Measurements from ENCODE around the gene TSNAXIP1. TPM values are rescaled to one million over a fixed set of nuclear protein-coding genes. Genes with fewer than 3 reads are reported as not detected.

The TSNAXIP1 gene, protein sequence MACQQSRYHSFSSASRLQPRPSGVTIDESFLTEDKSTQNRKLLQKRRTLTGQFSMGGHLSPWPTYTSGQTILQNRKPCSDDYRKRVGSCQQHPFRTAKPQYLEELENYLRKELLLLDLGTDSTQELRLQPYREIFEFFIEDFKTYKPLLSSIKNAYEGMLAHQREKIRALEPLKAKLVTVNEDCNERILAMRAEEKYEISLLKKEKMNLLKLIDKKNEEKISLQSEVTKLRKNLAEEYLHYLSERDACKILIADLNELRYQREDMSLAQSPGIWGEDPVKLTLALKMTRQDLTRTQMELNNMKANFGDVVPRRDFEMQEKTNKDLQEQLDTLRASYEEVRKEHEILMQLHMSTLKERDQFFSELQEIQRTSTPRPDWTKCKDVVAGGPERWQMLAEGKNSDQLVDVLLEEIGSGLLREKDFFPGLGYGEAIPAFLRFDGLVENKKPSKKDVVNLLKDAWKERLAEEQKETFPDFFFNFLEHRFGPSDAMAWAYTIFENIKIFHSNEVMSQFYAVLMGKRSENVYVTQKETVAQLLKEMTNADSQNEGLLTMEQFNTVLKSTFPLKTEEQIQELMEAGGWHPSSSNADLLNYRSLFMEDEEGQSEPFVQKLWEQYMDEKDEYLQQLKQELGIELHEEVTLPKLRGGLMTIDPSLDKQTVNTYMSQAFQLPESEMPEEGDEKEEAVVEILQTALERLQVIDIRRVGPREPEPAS
- 1 to 10 TPM in 1 of 2 donors, under 1 TPM in 1; 0.24 to 1.1 TPM for total RNA-seq

DNA sequence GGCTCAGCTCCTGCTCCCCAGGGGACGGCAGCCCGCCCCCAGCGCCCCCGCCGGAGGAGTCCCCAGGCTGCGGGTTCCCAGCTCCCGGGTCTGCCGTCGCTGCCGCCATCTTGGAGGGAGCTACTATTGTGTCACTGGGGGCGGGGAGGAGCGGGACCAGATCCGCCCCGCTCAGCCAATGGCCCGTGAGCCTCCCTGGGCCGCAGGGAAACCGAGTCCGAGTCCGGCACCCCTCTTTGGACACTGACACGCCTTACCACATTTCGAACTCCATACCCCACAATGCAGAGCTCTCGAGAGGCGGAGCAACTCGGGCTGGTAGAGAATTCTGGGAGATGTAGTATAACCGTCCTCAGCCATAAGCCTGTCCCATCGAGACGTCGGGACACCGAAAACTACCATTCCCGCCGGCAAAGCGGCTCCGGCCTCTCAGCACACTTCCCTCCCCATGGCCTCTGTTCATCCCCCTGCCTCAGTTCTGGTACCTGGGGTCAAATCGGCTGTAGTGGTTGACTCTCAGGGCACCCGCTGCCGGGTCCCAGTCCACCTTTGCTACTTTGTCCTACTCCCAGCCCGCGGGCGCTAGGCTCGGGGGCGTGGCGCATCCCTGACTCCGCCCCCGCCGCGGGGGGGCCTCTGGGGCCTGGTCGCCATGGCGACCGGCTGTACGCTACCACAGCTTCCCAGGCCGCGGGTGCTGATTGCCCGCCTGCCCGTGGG lies at the start of gene TSNAXIP1, which contains the start of gene RANBP10:
Gene TSNAXIP1, plus strand, starts transcription at position 462 of the 720 bp plus-strand sequence. CDS start 261 bp downstream, outside the sequence.
Gene RANBP10, minus strand, starts transcription at position 133 of the 720 bp plus-strand sequence. Its CDS starts 24 bp downstream, at position 109.
- DNase-seq (ENCODE audit: low spot score), result peak; percentile 98
- no peaks in the 10 kb centered on the region for H3K9me3 Mint-ChIP-seq
- peak within 1 kb of the TSS; percentile 83 for H3K4me3 Mint-ChIP-seq
- no peaks in the 10 kb centered on the region for H3K27me3 Mint-ChIP-seq
- peak; percentile 97 to 98 for ATAC-seq
- H3K36me3 Mint-ChIP-seq, result no peaks in the 10 kb centered on the region
- H3K4me1 Mint-ChIP-seq (ENCODE audit: low read depth in 2 of 2), result peaks cover 33 to 36% of the 10 kb centered on the region in 2 donors
- peak within 1 kb of the TSS; percentile 49 to 86 for H3K27ac Mint-ChIP-seq

DNA sequence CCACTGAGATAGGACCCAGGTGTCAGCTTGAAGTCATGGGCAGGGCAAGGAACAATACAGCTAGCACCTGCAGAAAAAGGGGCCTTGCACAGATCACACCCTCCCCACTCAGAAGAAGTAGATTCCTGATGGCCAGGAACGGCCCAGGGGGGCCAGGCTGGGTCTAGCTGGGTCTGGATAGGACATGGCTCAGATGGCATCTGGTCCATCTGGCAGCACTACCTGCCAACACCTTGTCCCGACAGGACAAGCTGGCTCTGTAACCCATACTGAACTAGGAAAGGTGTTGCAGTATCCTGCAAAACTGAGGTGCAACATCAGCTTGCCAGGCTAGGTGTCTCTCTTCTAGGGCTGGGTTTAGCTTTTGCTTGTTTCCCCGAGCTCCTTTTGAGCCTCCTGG lies 48.7 kb upstream of the TSNAXIP1 start:
- ATAC-seq (no peak), DNase-seq (ENCODE audit: low spot score) (peak; percentile 16)
- Mint-ChIP-seq H3K4me1 (ENCODE audit: low read depth in 2 of 2) (peaks cover 11 to 20% of the 10 kb centered on the region in 2 donors), H3K36me3 (no peaks in the 10 kb centered on the region), H3K9me3 (no peaks in the 10 kb centered on the region), H3K4me3 (no peak overlapping the region), H3K27me3 (no peaks in the 10 kb centered on the region), H3K27ac (no peak overlapping the region)

DNA sequence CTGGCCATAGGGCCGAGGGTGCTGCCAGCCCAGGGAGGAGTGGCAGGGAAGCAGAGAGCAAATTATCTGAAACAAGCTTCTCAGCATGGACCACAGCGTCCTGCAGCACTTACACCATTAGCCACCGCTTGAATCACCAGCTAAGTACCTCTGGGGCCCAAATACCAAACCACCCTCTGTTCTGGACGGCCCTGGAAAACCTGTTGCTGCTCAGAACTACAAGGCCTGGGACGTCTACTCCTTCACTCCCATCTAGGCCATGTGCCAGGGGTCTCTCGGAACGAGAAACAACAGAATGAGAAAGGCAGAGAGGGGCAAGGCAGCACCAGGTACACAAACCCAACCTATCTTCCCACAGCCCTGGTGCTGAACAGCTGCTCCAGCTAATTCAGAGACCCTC lies 47.7 kb upstream of the TSNAXIP1 start:
- peak; percentile 34 for DNase-seq (ENCODE audit: low spot score)
- H3K4me1 Mint-ChIP-seq (ENCODE audit: low read depth in 2 of 2), result peaks cover 12 to 20% of the 10 kb centered on the region in 2 donors
- H3K4me3 Mint-ChIP-seq, result no peak overlapping the region
- no peaks in the 10 kb centered on the region for H3K27me3 Mint-ChIP-seq
- H3K36me3 Mint-ChIP-seq, result no peaks in the 10 kb centered on the region
- no peak for ATAC-seq
- H3K9me3 Mint-ChIP-seq, result no peaks in the 10 kb centered on the region
- no peak overlapping the region for H3K27ac Mint-ChIP-seq

DNA sequence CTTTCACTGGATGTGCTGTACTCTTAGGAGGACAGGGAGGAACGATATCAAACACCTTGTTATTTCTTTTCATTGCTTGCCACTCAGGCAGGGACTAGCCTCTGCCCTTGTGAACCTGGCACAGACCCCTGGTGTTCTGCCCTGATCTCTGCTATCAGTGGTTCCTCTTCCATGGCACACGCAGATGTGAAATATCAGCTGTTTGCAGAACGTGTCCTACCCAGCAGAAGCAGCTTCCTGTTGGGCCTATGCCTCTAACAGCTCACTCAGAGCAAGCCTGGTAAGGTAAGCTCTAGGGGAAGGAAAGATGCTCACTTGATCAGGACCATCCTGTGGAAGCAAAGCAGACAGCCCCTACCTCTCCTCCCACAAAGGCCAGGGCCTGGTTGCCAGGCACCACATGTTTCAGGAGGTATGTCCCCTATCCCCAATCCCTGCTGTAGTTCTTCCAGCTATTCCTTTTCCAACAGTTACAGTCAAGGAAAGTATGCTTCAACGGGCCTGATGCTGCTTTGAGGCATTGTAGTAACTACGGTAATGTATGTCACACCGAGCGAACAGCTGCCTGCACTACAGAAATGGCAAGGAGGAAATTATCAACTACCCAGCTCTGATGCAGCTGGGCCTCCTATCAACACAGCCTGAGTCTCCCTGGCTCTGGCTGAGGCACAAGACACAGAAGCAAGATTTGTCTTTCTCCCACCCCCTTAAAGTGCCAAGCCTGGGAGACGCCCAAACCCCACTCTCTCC lies 46.3 kb upstream of the TSNAXIP1 start:
- peaks cover 12 to 20% of the 10 kb centered on the region in 2 donors for H3K4me1 Mint-ChIP-seq (ENCODE audit: low read depth in 2 of 2)
- DNase-seq (ENCODE audit: low spot score) (peak; percentile 51), ATAC-seq (no peak)
- no peak overlapping the region for H3K27ac Mint-ChIP-seq
- H3K36me3 Mint-ChIP-seq, result no peaks in the 10 kb centered on the region
- H3K27me3 Mint-ChIP-seq, result no peaks in the 10 kb centered on the region
- no peak overlapping the region for H3K4me3 Mint-ChIP-seq
- H3K9me3 Mint-ChIP-seq, result no peaks in the 10 kb centered on the region

DNA sequence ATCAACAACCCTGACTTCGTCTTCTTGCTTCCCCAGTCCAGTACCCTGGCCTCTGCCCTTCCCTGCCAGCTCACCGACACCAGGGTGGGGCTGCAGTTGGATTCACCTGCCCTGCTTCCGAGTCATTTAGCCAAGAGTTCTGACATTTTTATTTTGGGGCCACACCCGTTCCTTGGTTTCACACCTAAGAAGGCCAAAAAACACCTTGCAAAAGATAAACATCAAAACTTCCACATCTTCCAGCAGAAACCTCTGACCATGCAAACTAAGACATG lies 45.8 kb upstream of the TSNAXIP1 start:
- Mint-ChIP-seq H3K4me1 (ENCODE audit: low read depth in 2 of 2) (peaks cover 12 to 20% of the 10 kb centered on the region in 2 donors), H3K4me3 (no peak overlapping the region), H3K9me3 (no peaks in the 10 kb centered on the region), H3K36me3 (no peaks in the 10 kb centered on the region), H3K27me3 (no peaks in the 10 kb centered on the region), H3K27ac (no peak overlapping the region)
- no peak for ATAC-seq
- DNase-seq (ENCODE audit: low spot score), result peak; percentile 13

DNA sequence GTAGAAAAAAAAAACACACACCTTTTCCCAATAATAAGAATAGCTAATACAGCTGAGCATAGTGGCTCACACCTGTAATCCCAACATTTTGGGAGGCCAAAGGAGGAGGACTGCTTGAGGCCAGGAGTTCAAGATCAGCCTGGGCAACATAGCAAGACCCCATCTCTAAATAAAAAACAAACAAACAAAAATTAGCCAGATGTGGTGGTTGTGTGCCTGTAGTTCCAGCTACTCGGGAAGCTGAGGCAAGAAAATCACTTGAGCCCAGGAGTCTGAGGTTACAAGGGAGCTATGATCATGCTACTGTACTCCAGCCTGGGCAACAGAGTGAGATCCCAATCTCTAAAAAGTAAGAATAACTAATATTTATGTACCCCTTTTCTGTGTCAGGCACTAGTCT lies 44.8 kb upstream of the TSNAXIP1 start:
- Mint-ChIP-seq H3K4me3 (no peak overlapping the region), H3K9me3 (no peaks in the 10 kb centered on the region), H3K27ac (no peak overlapping the region), H3K36me3 (no peaks in the 10 kb centered on the region), H3K27me3 (no peaks in the 10 kb centered on the region), H3K4me1 (ENCODE audit: low read depth in 2 of 2) (peaks cover 12 to 20% of the 10 kb centered on the region in 2 donors)
- ATAC-seq, result no peak
- no peak for DNase-seq (ENCODE audit: low spot score)

DNA sequence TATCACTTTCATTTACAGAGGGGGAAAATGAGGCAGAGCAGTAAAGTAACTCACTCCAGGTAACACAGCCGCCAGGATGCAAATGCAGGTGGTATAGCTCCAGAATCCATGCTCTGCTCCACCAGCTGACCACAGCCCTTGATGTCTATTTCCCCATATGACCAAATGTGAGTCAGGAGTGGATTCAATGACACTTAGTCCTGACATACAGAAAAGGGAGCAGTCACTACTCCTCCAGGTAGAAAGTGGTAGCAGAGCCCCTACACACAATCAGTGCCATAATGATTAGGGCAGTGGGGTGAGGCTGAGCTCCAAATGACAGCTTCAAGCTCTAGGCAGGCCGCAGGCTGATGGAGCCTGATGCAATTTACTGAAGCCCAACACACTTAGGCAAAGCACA lies 44.3 kb upstream of the TSNAXIP1 start:
- Mint-ChIP-seq H3K27me3 (no peaks in the 10 kb centered on the region), H3K4me1 (ENCODE audit: low read depth in 2 of 2) (peaks cover 12 to 20% of the 10 kb centered on the region in 2 donors), H3K36me3 (no peaks in the 10 kb centered on the region), H3K27ac (no peak overlapping the region), H3K4me3 (no peak overlapping the region), H3K9me3 (no peaks in the 10 kb centered on the region)
- no peak for ATAC-seq
- DNase-seq (ENCODE audit: low spot score), result no peak

DNA sequence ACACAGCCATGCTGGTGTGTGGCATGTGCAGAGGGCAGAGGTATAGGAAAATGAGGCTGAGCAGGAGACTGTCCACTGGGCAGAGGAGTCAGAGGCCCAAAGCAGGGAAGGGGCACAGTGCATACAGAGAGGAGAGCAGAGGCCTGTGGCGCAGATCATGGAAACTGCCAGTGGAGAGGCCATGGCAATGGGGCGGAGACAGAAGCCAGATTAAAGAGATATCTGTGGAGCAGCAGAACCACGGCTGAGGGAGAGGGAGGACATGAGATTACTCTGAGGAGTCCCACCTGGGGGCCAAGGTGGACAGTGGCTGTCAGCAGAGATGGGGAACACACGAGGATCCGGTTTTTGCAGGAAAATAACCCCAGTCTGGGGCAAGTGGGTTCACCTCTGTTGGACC lies 43.6 kb upstream of the TSNAXIP1 start:
- ATAC-seq, result no peak
- Mint-ChIP-seq H3K4me1 (ENCODE audit: low read depth in 2 of 2) (peaks cover 12 to 20% of the 10 kb centered on the region in 2 donors), H3K36me3 (no peaks in the 10 kb centered on the region), H3K9me3 (no peaks in the 10 kb centered on the region), H3K27ac (no peak overlapping the region), H3K4me3 (no peak overlapping the region), H3K27me3 (no peaks in the 10 kb centered on the region)
- no peak for DNase-seq (ENCODE audit: low spot score)

DNA sequence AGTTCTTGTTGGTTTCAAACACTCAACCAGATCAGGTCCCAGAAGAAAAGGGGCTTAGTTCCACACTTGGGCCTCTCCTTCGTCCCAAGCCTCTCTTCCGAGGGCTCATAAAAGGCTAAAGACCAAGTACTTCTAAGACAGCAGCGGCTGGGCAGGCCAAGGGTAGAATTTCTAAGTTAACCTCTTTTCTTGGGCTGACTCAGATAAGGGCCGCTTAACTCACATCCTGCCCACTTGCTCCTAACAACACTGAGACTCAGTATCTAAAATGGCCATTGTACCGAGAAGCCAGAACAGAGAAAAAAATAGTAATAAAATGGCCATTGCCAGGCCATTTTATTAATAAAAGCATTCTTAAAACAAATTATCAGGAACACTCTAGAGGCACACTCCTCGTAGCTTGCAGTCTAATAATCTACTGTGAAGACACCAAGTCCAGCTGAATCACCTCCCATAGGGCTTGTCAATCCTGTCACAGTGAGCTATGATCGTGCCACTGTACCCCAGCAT lies 42.5 kb upstream of the TSNAXIP1 start:
- Mint-ChIP-seq H3K27me3 (no peaks in the 10 kb centered on the region), H3K9me3 (no peaks in the 10 kb centered on the region), H3K27ac (no peak overlapping the region), H3K4me3 (no peak overlapping the region), H3K36me3 (no peaks in the 10 kb centered on the region), H3K4me1 (ENCODE audit: low read depth in 2 of 2) (peaks cover 12 to 16% of the 10 kb centered on the region in 2 donors)
- ATAC-seq (no peak), DNase-seq (ENCODE audit: low spot score) (no peak)

DNA sequence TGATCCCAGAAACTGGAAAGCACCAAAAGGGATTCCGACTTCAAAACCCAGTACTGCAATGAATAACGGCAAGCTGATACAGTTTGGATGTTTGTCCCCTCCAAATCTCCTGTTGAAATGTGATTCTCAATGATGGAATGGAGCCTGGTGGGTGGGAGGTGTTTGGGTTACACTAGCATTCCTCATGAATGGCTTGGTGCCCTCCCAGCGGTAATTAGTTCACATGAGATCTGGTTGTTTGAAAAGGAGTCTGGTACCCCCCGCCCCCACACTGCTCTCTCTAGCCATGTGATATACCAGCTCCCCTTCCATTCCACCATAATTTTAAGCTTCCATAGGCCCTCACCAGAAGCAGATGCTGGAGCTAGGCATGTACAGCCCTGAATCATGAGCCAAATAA lies 40.4 kb upstream of the TSNAXIP1 start:
- Mint-ChIP-seq H3K36me3 (no peaks in the 10 kb centered on the region), H3K27ac (no peak overlapping the region), H3K4me1 (ENCODE audit: low read depth in 2 of 2) (peaks cover 6% of the 10 kb centered on the region in 2 donors), H3K27me3 (no peaks in the 10 kb centered on the region), H3K9me3 (no peaks in the 10 kb centered on the region), H3K4me3 (no peak overlapping the region)
- ATAC-seq (no peak), DNase-seq (ENCODE audit: low spot score) (no peak)

DNA sequence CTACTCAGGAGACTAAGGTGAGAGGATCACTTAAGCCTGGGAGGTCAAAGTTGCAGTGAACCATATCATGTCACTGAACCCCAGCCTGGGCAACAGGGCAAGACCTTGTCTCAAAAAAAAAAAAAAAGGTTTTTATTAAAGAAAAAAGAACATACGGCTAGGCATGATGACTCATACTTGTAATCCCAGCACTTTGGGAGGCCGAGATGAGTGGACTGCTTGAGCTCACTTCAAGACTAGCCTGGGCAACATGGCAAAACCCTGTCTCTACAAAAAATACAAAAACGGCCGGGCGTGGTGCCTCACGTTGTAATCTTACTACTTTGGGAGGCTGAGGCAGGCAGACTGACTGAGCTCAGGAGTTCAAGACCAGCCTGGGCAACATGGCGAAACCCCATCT lies 38.7 kb upstream of the TSNAXIP1 start:
- no peaks in the 10 kb centered on the region for H3K36me3 Mint-ChIP-seq
- no peak overlapping the region for H3K27ac Mint-ChIP-seq
- no peaks in the 10 kb centered on the region for H3K27me3 Mint-ChIP-seq
- no peaks in the 10 kb centered on the region for H3K9me3 Mint-ChIP-seq
- H3K4me1 Mint-ChIP-seq (ENCODE audit: low read depth in 2 of 2), result peaks cover 1 to 4% of the 10 kb centered on the region in 2 donors
- DNase-seq (ENCODE audit: low spot score) (no peak), ATAC-seq (no peak)
- no peak overlapping the region for H3K4me3 Mint-ChIP-seq

DNA sequence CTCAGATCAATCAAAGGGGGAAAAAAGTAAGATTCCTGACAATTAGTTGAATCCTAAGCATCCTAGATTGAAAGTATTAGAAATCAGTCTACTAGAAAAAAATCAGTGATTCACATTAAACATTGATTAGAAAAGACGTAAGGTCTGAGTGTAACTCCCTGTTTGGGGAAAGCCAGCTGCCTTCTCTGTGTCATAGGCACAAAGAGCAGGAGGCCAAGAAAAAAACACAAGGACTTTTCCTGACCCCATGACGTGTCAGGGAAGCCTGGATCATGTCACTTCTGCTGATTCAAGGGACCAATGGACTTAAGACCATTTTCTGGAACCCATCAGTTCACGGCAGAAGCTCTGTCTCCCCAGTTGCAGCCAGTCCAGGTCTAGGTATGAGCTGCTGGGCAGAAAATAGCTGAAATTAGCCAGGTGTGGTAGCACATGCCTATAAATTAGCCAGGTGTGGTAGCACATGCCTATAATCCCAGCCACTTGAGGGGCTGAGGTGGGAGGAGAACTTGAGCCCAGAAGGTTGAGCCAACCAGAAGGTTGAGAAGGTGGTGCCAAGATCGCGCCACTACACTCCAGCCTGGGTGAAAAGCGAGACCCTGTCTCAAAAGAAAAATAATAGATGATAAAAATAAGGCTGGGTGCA lies 36.2 kb upstream of the TSNAXIP1 start:
- DNase-seq (ENCODE audit: low spot score) (peak; percentile 16), ATAC-seq (no peak)
- Mint-ChIP-seq H3K36me3 (no peaks in the 10 kb centered on the region), H3K9me3 (no peaks in the 10 kb centered on the region), H3K4me1 (ENCODE audit: low read depth in 2 of 2) (peaks cover 0 to 8% of the 10 kb centered on the region in 2 donors), H3K27me3 (no peaks in the 10 kb centered on the region), H3K4me3 (no peak overlapping the region), H3K27ac (no peak overlapping the region)

DNA sequence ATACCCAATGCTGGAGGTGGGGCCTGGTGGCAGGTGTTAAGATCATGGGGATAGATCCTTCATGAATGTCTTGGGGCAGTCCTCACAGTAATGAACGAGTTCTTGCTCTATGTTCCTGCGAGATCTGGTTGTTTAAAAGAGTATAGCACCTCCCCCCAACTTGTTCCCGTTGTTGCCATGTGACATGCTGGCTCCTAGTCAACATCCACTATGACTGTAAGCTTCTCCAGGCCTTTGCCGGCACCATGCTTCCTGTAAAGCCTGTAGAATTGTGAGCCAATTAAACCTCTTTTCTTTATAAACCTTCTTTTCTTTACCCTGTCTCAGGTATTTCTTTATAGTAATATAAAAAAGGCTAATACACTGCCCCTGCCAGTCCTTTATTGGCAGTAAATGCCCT lies 33.6 kb upstream of the TSNAXIP1 start:
- Mint-ChIP-seq H3K4me3 (no peak overlapping the region), H3K27ac (no peak overlapping the region), H3K36me3 (no peaks in the 10 kb centered on the region), H3K27me3 (no peaks in the 10 kb centered on the region), H3K9me3 (no peaks in the 10 kb centered on the region), H3K4me1 (ENCODE audit: low read depth in 2 of 2) (peaks cover 0 to 8% of the 10 kb centered on the region in 2 donors)
- DNase-seq (ENCODE audit: low spot score), result no peak
- no peak for ATAC-seq

Measured in natural killer cell treated with Interleukin-12 subunit alpha and Interleukin-12 subunit beta and Interleukin-15 and Interleukin-18, amount 100 ng/mL, for 72 hours (primary cell).